ENCODE data around the gene EID3.

DNA sequence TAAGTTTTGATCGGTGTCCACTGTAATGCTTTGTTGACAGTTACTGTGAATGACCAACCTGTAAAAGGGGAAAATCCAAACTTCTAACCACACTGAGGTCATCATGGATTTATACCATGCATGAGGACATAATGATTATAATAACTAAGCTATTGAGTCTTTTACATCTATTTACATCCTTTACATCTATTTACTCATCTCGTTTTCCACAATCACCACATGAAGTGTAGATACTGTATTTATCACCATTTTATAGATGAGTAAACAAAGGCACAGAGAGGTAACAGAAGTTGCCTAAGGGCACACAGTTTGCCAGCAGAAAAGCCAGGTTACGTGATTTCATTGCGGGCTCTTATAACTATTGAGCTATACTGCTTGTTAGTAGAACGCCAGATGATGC lies 27.9 kb upstream of the EID3 start:
- TF ChIP-seq CTCF (IDR thresholded peaks at IDR 0.05) (no peak), POLR2A (IDR thresholded peaks at IDR 0.05) (no peak)
